ENCODE data around the gene KRTAP10-7.

- no peak for TF ChIP-seq POLR2A (IDR thresholded peaks at IDR 0.05)
- TF ChIP-seq, protein P1, sequence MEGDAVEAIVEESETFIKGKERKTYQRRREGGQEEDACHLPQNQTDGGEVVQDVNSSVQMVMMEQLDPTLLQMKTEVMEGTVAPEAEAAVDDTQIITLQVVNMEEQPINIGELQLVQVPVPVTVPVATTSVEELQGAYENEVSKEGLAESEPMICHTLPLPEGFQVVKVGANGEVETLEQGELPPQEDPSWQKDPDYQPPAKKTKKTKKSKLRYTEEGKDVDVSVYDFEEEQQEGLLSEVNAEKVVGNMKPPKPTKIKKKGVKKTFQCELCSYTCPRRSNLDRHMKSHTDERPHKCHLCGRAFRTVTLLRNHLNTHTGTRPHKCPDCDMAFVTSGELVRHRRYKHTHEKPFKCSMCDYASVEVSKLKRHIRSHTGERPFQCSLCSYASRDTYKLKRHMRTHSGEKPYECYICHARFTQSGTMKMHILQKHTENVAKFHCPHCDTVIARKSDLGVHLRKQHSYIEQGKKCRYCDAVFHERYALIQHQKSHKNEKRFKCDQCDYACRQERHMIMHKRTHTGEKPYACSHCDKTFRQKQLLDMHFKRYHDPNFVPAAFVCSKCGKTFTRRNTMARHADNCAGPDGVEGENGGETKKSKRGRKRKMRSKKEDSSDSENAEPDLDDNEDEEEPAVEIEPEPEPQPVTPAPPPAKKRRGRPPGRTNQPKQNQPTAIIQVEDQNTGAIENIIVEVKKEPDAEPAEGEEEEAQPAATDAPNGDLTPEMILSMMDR (IDR thresholded peaks at IDR 0.05) = no peak
Observed at GRCh38 chr21:44590311-44590721, 10.1 kb upstream of the KRTAP10-7 start.

Measured in uterus (tissue), 2 donors.